Neural crest cell (in vitro differentiated cells): ENCODE results near the gene CYP2C18. TPM values are rescaled to one million over a fixed set of nuclear protein-coding genes. Genes with fewer than 3 reads are reported as not detected.
"Not testable (repeated sequence)": the region's sequence is repeated elsewhere in the genome, so short reads cannot be mapped to it uniquely, and the experiment has no call there.

Experiments used
- DNase-seq: peaks from one replicate; pipeline ENCODE4 v3.0.0; 2021; ENCODE audit warnings: low read depth, mixed read lengths, low spot score
- H3K27ac Mint-ChIP-seq: one replicate; pipeline ENCODE4 v1.8.0; 2021; ENCODE audit warnings: mild to moderate bottlenecking, mixed read lengths; ENCODE audit not compliant: unreplicated experiment
- H3K27me3 Mint-ChIP-seq: 2 replicates; pipeline ENCODE4 v1.8.0; 2021; ENCODE audit warnings: low read depth, mild to moderate bottlenecking, mixed read lengths
- H3K36me3 Mint-ChIP-seq: 2 replicates; pipeline ENCODE4 v1.8.0; 2021; ENCODE audit warnings: low read depth, mild to moderate bottlenecking, mixed read lengths
- H3K4me1 Mint-ChIP-seq: 2 replicates; pipeline ENCODE4 v1.8.0; 2021; ENCODE audit warnings: mixed read lengths
- H3K4me3 Mint-ChIP-seq: one replicate; pipeline ENCODE4 v1.8.0; 2021; ENCODE audit warnings: mild to moderate bottlenecking, mixed read lengths
- H3K9me3 Mint-ChIP-seq: 2 replicates; pipeline ENCODE4 v1.8.0; 2021; ENCODE audit warnings: mixed read lengths
- total RNA-seq: library from RNA; stranded (reverse); gene quantifications from 2 replicates; pipeline ENCODE4 v1.2.1, GENCODE V29; 2021
- TF ChIP-seq, protein P1 (sequence below): fragments of 200-600 bp; sonication (generic); conservative IDR thresholded peaks from 2 replicates; pipeline ENCODE4 v1.5.0; 2021; ENCODE audit warnings: antibody characterized with exemption, mild to moderate bottlenecking

CYP2C18 gene
- total RNA-seq, 1 donor from 2014 or later, result not detected

DNA sequence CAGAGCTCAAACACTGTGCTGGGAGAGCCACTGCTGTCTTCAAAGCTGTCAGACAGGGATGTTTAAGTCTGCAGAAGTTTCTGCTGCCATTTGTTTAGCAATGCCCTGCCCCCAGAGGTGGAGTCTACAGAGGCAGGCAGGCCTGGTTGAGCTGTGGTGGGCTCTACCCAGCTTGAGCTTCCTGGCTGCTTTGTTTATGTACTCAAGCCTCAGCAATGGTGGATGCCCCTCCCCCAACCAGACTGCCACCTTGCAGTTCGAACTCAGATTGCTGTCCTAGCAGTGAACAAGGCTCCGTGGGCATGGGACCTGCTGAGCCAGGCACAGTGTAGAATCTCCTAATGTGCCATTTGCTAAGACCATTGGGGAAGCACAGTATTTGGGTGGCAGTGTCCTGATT is 74.4 kb downstream of the CYP2C18 start:
- DNase-seq, result no peak
- Mint-ChIP-seq H3K27me3 (no peaks in the 10 kb centered on the region), H3K4me3 (no peak overlapping the region), H3K36me3 (no peaks in the 10 kb centered on the region), H3K9me3 (no peaks in the 10 kb centered on the region), H3K4me1 (no peaks in the 10 kb centered on the region), H3K27ac (no peak overlapping the region)
- TF ChIP-seq, protein P1, sequence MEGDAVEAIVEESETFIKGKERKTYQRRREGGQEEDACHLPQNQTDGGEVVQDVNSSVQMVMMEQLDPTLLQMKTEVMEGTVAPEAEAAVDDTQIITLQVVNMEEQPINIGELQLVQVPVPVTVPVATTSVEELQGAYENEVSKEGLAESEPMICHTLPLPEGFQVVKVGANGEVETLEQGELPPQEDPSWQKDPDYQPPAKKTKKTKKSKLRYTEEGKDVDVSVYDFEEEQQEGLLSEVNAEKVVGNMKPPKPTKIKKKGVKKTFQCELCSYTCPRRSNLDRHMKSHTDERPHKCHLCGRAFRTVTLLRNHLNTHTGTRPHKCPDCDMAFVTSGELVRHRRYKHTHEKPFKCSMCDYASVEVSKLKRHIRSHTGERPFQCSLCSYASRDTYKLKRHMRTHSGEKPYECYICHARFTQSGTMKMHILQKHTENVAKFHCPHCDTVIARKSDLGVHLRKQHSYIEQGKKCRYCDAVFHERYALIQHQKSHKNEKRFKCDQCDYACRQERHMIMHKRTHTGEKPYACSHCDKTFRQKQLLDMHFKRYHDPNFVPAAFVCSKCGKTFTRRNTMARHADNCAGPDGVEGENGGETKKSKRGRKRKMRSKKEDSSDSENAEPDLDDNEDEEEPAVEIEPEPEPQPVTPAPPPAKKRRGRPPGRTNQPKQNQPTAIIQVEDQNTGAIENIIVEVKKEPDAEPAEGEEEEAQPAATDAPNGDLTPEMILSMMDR, result no peak

- Mint-ChIP-seq H3K4me3 (no peak overlapping the region), H3K27ac (no peak overlapping the region), H3K4me1 (no peaks in the 10 kb centered on the region), H3K27me3 (no peaks in the 10 kb centered on the region), H3K36me3 (no peaks in the 10 kb centered on the region), H3K9me3 (peaks cover 3% of the 10 kb centered on the region)
- DNase-seq, result no peak
- TF ChIP-seq, protein P1, result no peak
Measured at GRCh38 chr10:94760586-94761178, 77.2 kb downstream of the CYP2C18 start.

GRCh38 chr10:94762393-94762792 is 78.9 kb downstream of the CYP2C18 start, which contains the start of gene CYP2C19:
Gene CYP2C19, plus strand, starts transcription at chr10:94762681. Its CDS starts 25 bp downstream, at chr10:94762706.
- Mint-ChIP-seq H3K4me1 (no peaks in the 10 kb centered on the region), H3K27me3 (no peaks in the 10 kb centered on the region), H3K9me3 (peaks cover 3% of the 10 kb centered on the region), H3K4me3 (no peak within 1 kb of the TSS), H3K27ac (no peak within 1 kb of the TSS), H3K36me3 (no peaks in the 10 kb centered on the region)
- DNase-seq, result no peak
- TF ChIP-seq, protein P1, result no peak

DNA sequence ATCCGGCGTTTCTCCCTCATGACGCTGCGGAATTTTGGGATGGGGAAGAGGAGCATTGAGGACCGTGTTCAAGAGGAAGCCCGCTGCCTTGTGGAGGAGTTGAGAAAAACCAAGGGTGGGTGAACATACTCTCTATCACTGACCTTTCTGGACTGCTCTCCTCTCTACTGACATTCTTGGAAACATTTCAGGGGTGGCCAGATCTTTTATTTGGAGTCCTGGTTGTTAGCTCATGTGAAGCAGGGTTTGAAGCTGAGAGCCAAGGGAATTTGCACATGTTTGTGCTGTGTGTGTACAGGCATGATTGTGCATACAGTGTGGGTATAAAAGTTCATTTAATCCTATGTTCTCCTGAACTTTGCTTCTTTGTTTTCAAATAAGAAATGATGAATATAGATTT is 91.9 kb downstream of the CYP2C18 start:
- H3K4me1 Mint-ChIP-seq, H3K27me3 Mint-ChIP-seq, H3K36me3 Mint-ChIP-seq, H3K4me3 Mint-ChIP-seq, H3K9me3 Mint-ChIP-seq, DNase-seq, H3K27ac Mint-ChIP-seq: not testable (repeated sequence)

GRCh38 chr10:94777886-94778458 is 94.4 kb downstream of the CYP2C18 start:
- Mint-ChIP-seq H3K4me1 (no peaks in the 10 kb centered on the region), H3K27ac (no peak overlapping the region), H3K36me3 (no peaks in the 10 kb centered on the region), H3K4me3 (no peak overlapping the region), H3K9me3 (peaks cover 4% of the 10 kb centered on the region), H3K27me3 (no peaks in the 10 kb centered on the region)
- no peak for DNase-seq
- TF ChIP-seq, protein P1, result no peak

- no peak for DNase-seq
- H3K27ac Mint-ChIP-seq, result no peak overlapping the region
- H3K9me3 Mint-ChIP-seq, result no peaks in the 10 kb centered on the region
- no peaks in the 10 kb centered on the region for H3K36me3 Mint-ChIP-seq
- H3K4me3 Mint-ChIP-seq, result no peak overlapping the region
- no peaks in the 10 kb centered on the region for H3K27me3 Mint-ChIP-seq
- TF ChIP-seq, protein P1, result no peak
- no peaks in the 10 kb centered on the region for H3K4me1 Mint-ChIP-seq
Measured at GRCh38 chr10:94780844-94781243, 97.3 kb downstream of the CYP2C18 start.
